ENCODE measurements around the gene WBP2NL. TPM values are rescaled to one million over a fixed set of nuclear protein-coding genes. Genes with fewer than 3 reads are reported as not detected.

The WBP2NL gene
- total and polyA plus RNA-seq, 8 donors = 1.6 to 5.2 (median 3.0) TPM

DNA sequence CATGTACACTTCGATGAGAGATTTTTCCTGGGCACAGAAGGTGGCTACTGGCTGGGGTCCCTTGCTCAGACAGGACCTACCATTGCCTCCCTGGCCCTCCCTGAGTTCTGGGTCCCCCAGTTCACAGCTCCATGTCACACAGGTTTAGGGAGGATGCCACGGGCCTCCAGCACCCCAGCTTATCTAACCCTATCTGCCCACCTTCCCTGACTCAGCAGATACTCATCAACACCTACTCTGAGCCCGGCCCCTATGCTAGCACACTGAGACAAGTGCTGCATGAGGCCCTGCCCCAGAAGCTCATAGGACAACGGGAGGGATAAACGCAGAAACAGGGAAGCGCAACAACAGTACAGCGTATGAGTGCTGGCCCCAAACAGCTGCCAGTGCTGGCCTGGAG lies 62.5 kb downstream of the WBP2NL start:
- H3K4me1 ChIP-seq = no peaks in the 10 kb centered on the region
- peaks cover 0 to 12% of the 10 kb centered on the region in 2 donors for H3K9me3 ChIP-seq
- peak in 1 of 4 donors; percentile 10 for DNase-seq
- H3K27me3 ChIP-seq = no peaks in the 10 kb centered on the region
- ATAC-seq = no peak
- H3K27ac ChIP-seq = no peak overlapping the region
- no peak overlapping the region for H3K4me3 ChIP-seq
- TF ChIP-seq CTCF (IDR thresholded peaks at IDR 0.05) = no peak
- intact Hi-C loops (cut with DNase I) = no loop called here
- peaks cover 0 to 78% of the 10 kb centered on the region in 2 donors for H3K36me3 ChIP-seq

GRCh38 chr22:42062506-42063170 lies 64.0 kb downstream of the WBP2NL start:
- no peak for ATAC-seq
- no peak for TF ChIP-seq CTCF (IDR thresholded peaks at IDR 0.05)
- Histone ChIP-seq H3K4me1 (no peaks in the 10 kb centered on the region), H3K27me3 (no peaks in the 10 kb centered on the region), H3K9me3 (no peaks in the 10 kb centered on the region), H3K4me3 (no peak overlapping the region), H3K36me3 (peaks cover 0 to 94% of the 10 kb centered on the region in 2 donors), H3K27ac (no peak overlapping the region)
- intact Hi-C loops (cut with DNase I) = no loop called here
- no peak for DNase-seq

- peaks cover 0 to 86% of the 10 kb centered on the region in 2 donors for H3K36me3 ChIP-seq
- intact Hi-C loops (cut with DNase I) = no loop called here
Measured at GRCh38 chr22:42064629-42065028, 66.0 kb downstream of the WBP2NL start.

DNA sequence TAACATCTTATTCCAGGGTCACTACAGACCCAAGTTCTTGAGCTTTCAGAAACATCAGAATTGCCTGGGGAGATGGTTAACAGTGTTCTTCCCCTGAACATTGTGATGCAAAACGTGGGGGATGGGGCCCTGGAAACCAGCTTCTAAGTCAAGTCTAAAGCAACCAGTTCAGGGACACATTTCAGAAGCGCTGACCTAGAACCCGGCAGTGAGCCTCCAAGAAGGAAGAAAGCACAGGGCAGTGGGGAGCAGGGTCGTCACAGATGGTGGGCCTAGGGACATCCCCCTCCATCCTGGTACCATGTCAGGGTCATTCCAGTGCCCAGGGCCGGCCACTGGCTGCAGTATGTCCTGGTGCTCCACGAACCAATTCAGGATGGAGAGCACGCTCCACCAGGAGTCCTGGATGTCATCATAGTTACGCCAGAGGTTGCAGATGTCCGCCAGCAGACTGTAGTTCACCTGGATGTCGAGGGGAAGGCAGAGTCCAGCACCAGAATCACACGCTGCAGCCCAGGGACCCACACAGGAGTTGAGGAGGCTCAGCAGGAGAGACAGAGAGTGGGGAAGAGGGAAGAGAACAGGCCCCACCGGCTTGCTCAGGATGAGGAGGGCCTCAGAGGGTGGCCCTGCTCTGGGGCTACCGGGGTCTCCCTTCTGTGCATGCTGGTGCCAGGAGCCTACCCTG lies 67.0 kb downstream of the WBP2NL start:
- H3K4me3 ChIP-seq = no peak overlapping the region
- peaks cover 0 to 76% of the 10 kb centered on the region in 2 donors for H3K36me3 ChIP-seq
- DNase-seq (peak in 1 of 4 donors; percentile 33), ATAC-seq (no peak)
- no peaks in the 10 kb centered on the region for H3K27me3 ChIP-seq
- intact Hi-C loops (cut with DNase I) = no loop called here
- peaks cover 6 to 17% of the 10 kb centered on the region in 2 donors for H3K4me1 ChIP-seq
- no peak overlapping the region for H3K27ac ChIP-seq
- no peak for TF ChIP-seq CTCF (IDR thresholded peaks at IDR 0.05)
- H3K9me3 ChIP-seq = no peaks in the 10 kb centered on the region

More at GRCh38 chr22:42064629-42065028, 66.0 kb downstream of the WBP2NL start:
- H3K27ac ChIP-seq = no peak overlapping the region
- DNase-seq (no peak), ATAC-seq (no peak)
- H3K9me3 ChIP-seq = no peaks in the 10 kb centered on the region
- H3K4me1 ChIP-seq = peaks cover 2 to 11% of the 10 kb centered on the region in 2 donors
- no peaks in the 10 kb centered on the region for H3K27me3 ChIP-seq
- TF ChIP-seq CTCF (IDR thresholded peaks at IDR 0.05) = no peak
- no peak overlapping the region for H3K4me3 ChIP-seq

DNA sequence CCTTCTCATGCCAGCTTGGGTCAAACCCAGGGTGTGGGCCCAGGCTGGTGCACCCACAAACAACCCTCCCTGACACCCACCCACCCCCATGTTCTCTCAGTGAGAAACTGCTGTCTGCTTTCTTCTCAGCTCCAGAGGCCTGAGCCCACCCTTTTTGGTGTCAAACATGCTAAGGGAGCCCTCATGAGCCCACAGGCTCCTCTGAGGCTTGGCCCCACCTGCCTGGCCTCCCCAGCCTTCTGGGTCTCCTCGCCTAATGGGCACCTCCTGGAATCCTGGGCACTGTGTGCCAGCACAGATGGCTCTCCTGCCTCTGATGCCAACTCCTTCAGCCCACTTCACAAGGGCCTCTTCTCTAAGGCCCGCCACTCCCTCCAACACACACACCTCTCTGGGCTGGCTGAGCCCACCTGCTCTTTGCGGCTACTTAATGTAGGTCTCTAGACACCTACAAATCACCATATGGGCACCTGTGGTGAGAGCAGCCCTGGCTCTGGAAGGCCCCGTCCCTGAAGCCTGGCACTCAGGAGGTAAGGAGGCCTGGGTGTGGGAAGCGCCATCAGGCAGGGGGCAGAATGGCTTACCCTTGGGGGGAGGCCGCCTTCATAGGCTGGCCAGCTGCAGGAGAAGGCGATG lies 67.7 kb downstream of the WBP2NL start:
- ATAC-seq = no peak
- H3K4me1 ChIP-seq = peaks cover 9 to 22% of the 10 kb centered on the region in 2 donors
- DNase-seq = peak in 1 of 4 donors; percentile 45
- no peak for TF ChIP-seq CTCF (IDR thresholded peaks at IDR 0.05)
- intact Hi-C loops (cut with DNase I) = no loop called here
- H3K27me3 ChIP-seq = no peaks in the 10 kb centered on the region
- no peak overlapping the region for H3K4me3 ChIP-seq
- peaks cover 0 to 70% of the 10 kb centered on the region in 2 donors for H3K36me3 ChIP-seq
- H3K27ac ChIP-seq = no peak overlapping the region
- H3K9me3 ChIP-seq = no peaks in the 10 kb centered on the region

Measured in left lung (tissue), 10 donors.